ENCODE measurements around the gene XYLB.

GRCh38 chr3:38401246-38401962 lies 54.8 kb downstream of the XYLB start:
- no peak for TF ChIP-seq CTCF (IDR thresholded peaks at IDR 0.05)
- TF ChIP-seq POLR2AphosphoS5 (IDR thresholded peaks at IDR 0.05; ENCODE audit: low read depth, low read length) = no peak

Measured in Panc1 (cell line).